Right lobe of liver (tissue), 4 donors: ENCODE measurements around the gene NUP188.

Source experiments
- CTCF ChIP-seq, 4 donors: fragments of 200-600 bp in 3 of 4; fragments of 450-650 bp in 1 of 4; IDR thresholded peaks; one replicate each; pipeline versions ENCODE4 v1.5.1 to v1.8.0; 2016 to 2022; ENCODE audit warnings: antibody characterized with exemption in 4 of 4, mild to moderate bottlenecking in 2 of 4
- POLR2A ChIP-seq: fragments of 450-650 bp; IDR thresholded peaks from one replicate; pipeline ENCODE4 v1.6.1; 2017; ENCODE audit warnings: antibody characterized with exemption, mild to moderate bottlenecking
- donor health status: DM: no; HTN: no; CAD: no.
- donor health status: DM: no; HTN: no; CAD: no.
- donor health status: DM: no; HTN: yes; CAD: no.

GRCh38 chr9:129009584-129010141 lies 62.2 kb downstream of the NUP188 start:
- TF ChIP-seq CTCF (IDR thresholded peaks at IDR 0.05) (no peak), POLR2A (no peak)
